MM.1S (cell line): Measurements from ENCODE around the gene TACC2.

Experiments
- DNase-seq: peaks from one replicate; pipeline ENCODE4 v3.0.0-alpha.2; 2015
- H2AFZ ChIP-seq: fragments of 300-600 bp; sonication (generic); 2 replicates; pipeline ENCODE4 v1.6.0; 2016; ENCODE audit warnings: antibody characterized with exemption, low read length
- H3F3A ChIP-seq: fragments of 300-600 bp; sonication (generic); 2 replicates; pipeline ENCODE4 v1.6.1; 2016; ENCODE audit warnings: mild to moderate bottlenecking, antibody characterized with exemption, low read length, moderate library complexity, mixed read lengths; ENCODE audit not compliant: insufficient read depth
- H3K27ac ChIP-seq: fragments of 300-600 bp; sonication (generic); 2 replicates; pipeline ENCODE4 v1.5.1; 2016; ENCODE audit warnings: mild to moderate bottlenecking, low read length
- H3K27me3 ChIP-seq: fragments of 300-600 bp; sonication (generic); replicated peaks from 2 replicates; pipeline ENCODE4 v1.6.0; 2016; ENCODE audit warnings: low read length; ENCODE audit not compliant: insufficient read depth
- H3K36me3 ChIP-seq: fragments of 300-600 bp; sonication (generic); replicated peaks from 2 replicates; pipeline ENCODE4 v1.6.1; 2016; ENCODE audit warnings: mild to moderate bottlenecking, low read length, mixed read lengths; ENCODE audit not compliant: insufficient read depth
- H3K4me1 ChIP-seq: fragments of 300-600 bp; sonication (generic); 2 replicates; pipeline ENCODE4 v1.6.1; 2016; ENCODE audit warnings: low read length, mixed read lengths
- H3K4me2 ChIP-seq: fragments of 300-600 bp; sonication (generic); 2 replicates; pipeline ENCODE4 v1.6.0; 2016; ENCODE audit warnings: low read depth, low read length
- H3K4me3 ChIP-seq: fragments of 300-600 bp; sonication (generic); 2 replicates; pipeline ENCODE4 v1.5.1; 2016; ENCODE audit warnings: low read length, mixed read lengths
- H3K79me2 ChIP-seq: fragments of 300-600 bp; sonication (generic); 2 replicates; pipeline ENCODE4 v1.6.1; 2016; ENCODE audit warnings: mixed run types, low read length, mixed read lengths
- H3K9ac ChIP-seq: fragments of 300-600 bp; sonication (generic); 2 replicates; pipeline ENCODE4 v1.6.1; 2016; ENCODE audit warnings: low read length, mixed read lengths
- H3K9me2 ChIP-seq: fragments of 300-600 bp; sonication (generic); replicated peaks from 2 replicates; pipeline ENCODE4 v1.6.1; 2016; ENCODE audit warnings: mild to moderate bottlenecking, low read length, mixed read lengths; ENCODE audit not compliant: insufficient read depth
- H3K9me3 ChIP-seq: fragments of 300-600 bp; sonication (generic); replicated peaks from 2 replicates; pipeline ENCODE4 v1.6.1; 2016; ENCODE audit warnings: mild to moderate bottlenecking, low read length, mixed read lengths; ENCODE audit not compliant: insufficient read depth
- H4K20me1 ChIP-seq: fragments of 300-600 bp; sonication (generic); 2 replicates; pipeline ENCODE4 v1.6.1; 2016; ENCODE audit warnings: mild to moderate bottlenecking, low read length, moderate library complexity, mixed read lengths; ENCODE audit not compliant: insufficient read depth
- CTCF ChIP-seq: fragments of 300-600 bp; sonication (generic); IDR thresholded peaks from 2 replicates; pipeline ENCODE4 v1.5.1; 2016; ENCODE audit warnings: antibody characterized with exemption, low read length, mixed read lengths
- EZH2 ChIP-seq: fragments of 300-600 bp; sonication (generic); optimal IDR thresholded peaks from 2 replicates; pipeline ENCODE3; 2017; ENCODE audit warnings: low read depth, mild to moderate bottlenecking, antibody characterized with exemption, low read length, mixed read lengths
- EZH2phosphoT487 ChIP-seq: fragments of 300-600 bp; sonication (generic); IDR thresholded peaks from 2 replicates; pipeline ENCODE4 v1.6.1; 2018; ENCODE audit warnings: antibody characterized with exemption, low read length

The TACC2 gene

GRCh38 chr10:122084286-122085041, 95.5 kb downstream of the TACC2 start:
- TF ChIP-seq EZH2phosphoT487: no peak
- no peak for TF ChIP-seq CTCF
- TF ChIP-seq EZH2: no peak
- Histone ChIP-seq H4K20me1 (no peaks in the 10 kb centered on the region), H3K9me2 (no peaks in the 10 kb centered on the region), H3K9me3 (no peaks in the 10 kb centered on the region), H3F3A (no peaks in the 10 kb centered on the region), H3K4me2 (no peak overlapping the region), H3K36me3 (no peaks in the 10 kb centered on the region), H3K27me3 (no peaks in the 10 kb centered on the region), H3K9ac (no peak overlapping the region), H2AFZ (no peak overlapping the region), H3K27ac (no peak overlapping the region), H3K79me2 (no peaks in the 10 kb centered on the region), H3K4me3 (no peak overlapping the region), H3K4me1 (no peaks in the 10 kb centered on the region)
- no peak for DNase-seq

DNA sequence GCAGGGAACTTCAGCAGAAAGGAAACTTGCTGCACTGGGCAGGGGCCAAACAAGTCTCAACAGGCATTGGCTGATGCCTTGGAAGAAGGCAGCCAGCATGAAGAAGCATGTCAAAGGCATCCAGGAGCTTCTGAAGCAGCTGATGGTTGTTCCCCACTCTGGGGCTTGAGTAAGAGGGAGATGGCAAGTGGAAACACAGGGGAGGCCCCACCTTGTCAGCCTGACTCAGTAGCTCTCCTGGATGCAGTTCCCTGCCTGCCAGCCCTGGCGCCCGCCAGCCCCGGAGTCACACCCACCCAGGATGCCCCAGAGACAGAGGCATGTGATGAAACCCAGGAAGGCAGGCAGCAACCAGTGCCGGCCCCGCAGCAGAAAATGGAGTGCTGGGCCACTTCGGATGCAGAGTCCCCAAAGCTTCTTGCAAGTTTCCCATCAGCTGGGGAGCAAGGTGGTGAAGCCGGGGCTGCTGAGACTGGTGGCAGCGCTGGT, 96.5 kb downstream of the TACC2 start:
- H3F3A ChIP-seq: no peaks in the 10 kb centered on the region
- no peaks in the 10 kb centered on the region for H3K27me3 ChIP-seq
- no peak for DNase-seq
- H3K9ac ChIP-seq: no peak overlapping the region
- no peaks in the 10 kb centered on the region for H3K4me1 ChIP-seq
- no peak overlapping the region for H3K4me3 ChIP-seq
- H3K9me2 ChIP-seq: no peaks in the 10 kb centered on the region
- no peak overlapping the region for H2AFZ ChIP-seq
- no peak overlapping the region for H3K4me2 ChIP-seq
- no peaks in the 10 kb centered on the region for H3K9me3 ChIP-seq
- H3K36me3 ChIP-seq: no peaks in the 10 kb centered on the region
- H3K79me2 ChIP-seq: no peaks in the 10 kb centered on the region
- no peak overlapping the region for H3K27ac ChIP-seq
- no peak for TF ChIP-seq EZH2phosphoT487
- no peak for TF ChIP-seq EZH2
- TF ChIP-seq CTCF: no peak
- H4K20me1 ChIP-seq: no peaks in the 10 kb centered on the region

DNA sequence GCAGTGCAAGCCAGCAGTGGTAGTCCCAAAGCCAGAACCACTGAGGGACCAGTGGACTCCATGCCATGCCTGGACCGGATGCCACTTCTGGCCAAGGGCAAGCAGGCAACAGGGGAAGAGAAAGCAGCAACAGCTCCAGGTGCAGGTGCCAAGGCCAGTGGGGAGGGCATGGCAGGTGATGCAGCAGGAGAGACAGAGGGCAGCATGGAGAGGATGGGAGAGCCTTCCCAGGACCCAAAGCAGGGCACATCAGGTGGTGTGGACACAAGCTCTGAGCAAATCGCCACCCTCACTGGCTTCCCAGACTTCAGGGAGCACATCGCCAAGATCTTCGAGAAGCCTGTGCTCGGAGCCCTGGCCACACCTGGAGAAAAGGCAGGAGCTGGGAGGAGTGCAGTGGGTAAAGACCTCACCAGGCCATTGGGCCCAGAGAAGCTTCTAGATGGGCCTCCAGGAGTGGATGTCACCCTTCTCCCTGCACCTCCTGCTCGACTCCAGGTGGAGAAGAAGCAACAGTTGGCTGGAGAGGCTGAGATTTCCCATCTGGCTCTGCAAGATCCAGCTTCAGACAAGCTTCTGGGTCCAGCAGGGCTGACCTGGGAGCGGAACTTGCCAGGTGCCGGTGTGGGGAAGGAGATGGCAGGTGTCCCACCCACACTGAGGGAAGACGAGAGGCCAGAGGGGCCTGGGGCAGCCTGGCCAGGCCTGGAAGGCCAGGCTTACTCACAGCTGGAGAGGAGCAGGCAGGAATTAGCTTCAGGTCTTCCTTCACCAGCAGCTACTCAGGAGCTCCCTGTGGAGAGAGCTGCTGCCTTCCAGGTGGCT, 97.7 kb downstream of the TACC2 start:
- H2AFZ ChIP-seq: no peak overlapping the region
- H3K36me3 ChIP-seq: no peaks in the 10 kb centered on the region
- no peak overlapping the region for H3K9ac ChIP-seq
- H3F3A ChIP-seq: no peaks in the 10 kb centered on the region
- no peak for DNase-seq
- no peaks in the 10 kb centered on the region for H3K27me3 ChIP-seq
- no peak overlapping the region for H3K4me2 ChIP-seq
- H3K4me1 ChIP-seq: no peaks in the 10 kb centered on the region
- no peaks in the 10 kb centered on the region for H3K9me3 ChIP-seq
- H3K27ac ChIP-seq: no peak overlapping the region
- TF ChIP-seq CTCF: no peak
- TF ChIP-seq EZH2: no peak
- no peak for TF ChIP-seq EZH2phosphoT487
- H4K20me1 ChIP-seq: no peaks in the 10 kb centered on the region
- no peaks in the 10 kb centered on the region for H3K79me2 ChIP-seq
- no peaks in the 10 kb centered on the region for H3K9me2 ChIP-seq
- no peak overlapping the region for H3K4me3 ChIP-seq
